Ecto neural progenitor cell (in vitro differentiated cells): ENCODE data around the gene SPRR2E.
"Not testable (repeated sequence)": the region's sequence is repeated elsewhere in the genome, so short reads cannot be mapped to it uniquely, and the experiment has no call there.

Experiments
- DNase-seq: peaks from one replicate; pipeline ENCODE4 v3.0.0-alpha.2; 2018; ENCODE audit warnings: low spot score

SPRR2E gene

DNA sequence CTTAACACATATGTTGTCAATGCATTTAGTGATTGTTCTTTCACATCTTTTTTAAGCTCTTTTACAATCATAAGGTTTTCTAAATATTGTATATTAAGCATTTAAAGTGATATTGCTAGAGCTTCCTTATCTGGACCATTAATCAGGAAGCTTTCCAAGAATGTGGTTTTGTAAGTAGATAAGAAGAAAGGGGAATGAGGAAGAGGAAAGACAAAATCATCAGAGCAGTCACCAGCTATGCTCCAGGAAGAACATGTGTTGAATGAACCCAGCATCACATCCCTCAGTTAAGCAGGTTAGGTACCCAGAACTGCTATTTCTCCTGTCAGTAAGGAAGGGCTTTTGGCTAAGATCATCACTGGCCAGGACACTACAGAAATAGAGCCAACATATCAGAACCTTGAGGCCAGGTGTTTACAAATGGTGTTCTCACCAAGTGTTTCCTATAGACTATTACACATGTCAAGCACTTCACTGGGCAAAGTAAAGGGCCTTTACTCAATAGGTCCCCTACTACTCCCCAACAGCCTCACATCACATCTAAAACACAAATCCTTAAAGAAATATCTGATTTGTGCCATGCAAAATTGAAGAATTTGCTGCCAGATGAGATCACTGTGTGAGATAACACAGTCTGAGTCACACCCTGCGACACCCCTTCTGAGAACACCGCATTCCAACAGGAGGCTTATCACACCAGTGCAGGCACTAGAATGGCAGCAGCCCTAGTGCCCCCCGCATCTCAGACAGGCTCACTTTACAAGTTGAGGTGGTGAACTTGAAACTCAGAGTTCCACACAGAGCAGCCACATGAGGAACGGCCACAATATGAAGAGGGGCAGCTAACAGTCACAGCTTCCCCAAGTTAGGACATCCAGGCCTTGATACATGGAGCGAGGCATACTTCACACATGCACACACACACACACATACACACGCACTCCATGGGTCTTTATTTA is 35.2 kb downstream of the SPRR2E start:
- no peak for DNase-seq

DNA sequence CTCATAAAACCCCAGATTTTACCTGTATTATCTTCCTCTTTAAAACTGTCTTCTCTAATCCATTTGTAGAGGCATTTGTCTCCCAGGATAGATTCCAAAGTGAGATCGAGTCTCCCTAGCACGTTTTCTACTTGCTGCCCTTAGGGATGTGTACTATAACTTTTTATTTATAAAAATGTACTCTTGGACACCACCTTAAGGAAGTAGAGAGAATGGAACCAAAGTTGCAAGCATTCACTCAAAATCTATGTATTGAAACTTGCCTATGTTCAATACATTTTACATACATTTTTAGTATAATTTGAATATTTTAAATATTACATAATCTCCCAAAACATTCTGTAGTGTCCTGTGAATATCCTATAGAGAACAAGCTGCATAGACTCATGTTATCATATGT is 36.2 kb downstream of the SPRR2E start:
- no peak for DNase-seq

DNA sequence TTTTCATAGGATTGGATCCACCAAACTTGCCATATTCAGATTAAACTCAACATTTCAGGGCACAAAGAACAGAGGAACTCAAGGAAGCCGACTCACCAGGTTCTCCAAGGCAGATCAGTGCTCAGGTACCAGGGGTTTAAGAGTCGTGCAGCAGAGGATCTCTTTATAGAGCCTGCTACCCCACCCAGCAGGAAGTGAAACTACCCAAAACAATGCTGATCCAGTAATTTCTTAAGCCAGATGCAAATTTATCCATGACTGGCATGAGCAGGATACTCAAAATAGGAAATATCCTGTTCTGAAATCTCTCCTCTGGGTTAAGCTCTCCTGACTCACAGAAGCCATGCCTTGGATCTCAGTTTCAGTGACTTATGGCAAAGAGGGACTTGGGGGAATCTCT is 37.0 kb downstream of the SPRR2E start, which contains the start of gene SPRR2A:
TSS of gene SPRR2A (minus strand) at position 138 of the 400 bp plus-strand sequence. CDS start 777 bp downstream, outside the sequence.
- no peak for DNase-seq

- DNase-seq = not testable (repeated sequence)
Observed at GRCh38 chr1:153056111-153056510, 38.2 kb downstream of the SPRR2E start.

DNA sequence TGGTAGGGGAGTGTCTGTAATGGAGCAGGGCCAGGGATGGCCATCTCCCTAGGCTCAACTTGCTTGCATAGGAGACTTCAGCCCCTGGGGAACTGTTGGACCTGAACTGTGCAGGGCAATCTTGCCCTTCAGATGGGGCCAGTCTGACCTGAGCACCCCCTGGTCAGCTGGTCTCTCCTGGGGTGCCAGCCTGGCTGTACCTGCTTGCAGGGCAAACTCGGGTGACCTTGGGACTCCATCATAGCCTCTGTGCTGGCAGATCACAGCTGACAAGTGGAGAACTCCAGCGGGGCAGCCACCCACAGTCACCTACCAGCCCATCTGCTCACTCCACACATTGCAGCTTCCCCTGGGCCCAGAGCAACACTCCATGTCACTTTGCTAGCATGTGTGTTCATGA is 45.1 kb downstream of the SPRR2E start:
- no peak for DNase-seq
